GM23338 (cell line): Measurements from ENCODE around the gene KDM4C. TPM values are rescaled to one million over a fixed set of nuclear protein-coding genes. Genes with fewer than 3 reads are reported as not detected.
A peak's percentile ranks its signal among the peaks of the same experiment; 100 is the strongest.

ENCODE experiments used
- ATAC-seq: fragments of 200-7000 bp; cut with Tn5 transposase; 3 replicates; pipeline ENCODE4 v1.9.1; 2020
- DNase-seq: peaks from one replicate; pipeline ENCODE4 v3.0.0-alpha.2; 2015; ENCODE audit warnings: low spot score
- H2AFZ ChIP-seq: fragments of 200-600 bp; sonication (generic); 2 replicates; pipeline ENCODE4 v1.8.0; 2016; ENCODE audit warnings: antibody characterized with exemption, mild to moderate bottlenecking, moderate library complexity
- H3F3A ChIP-seq: fragments of 200-600 bp; sonication (generic); replicated peaks from 2 replicates; pipeline ENCODE4 v1.8.0; 2017; ENCODE audit warnings: antibody characterized with exemption, mixed run types, low read depth
- H3K27ac ChIP-seq: fragments of 200-600 bp; sonication (generic); 2 replicates; pipeline ENCODE4 v1.6.1; 2016; ENCODE audit warnings: low read depth
- H3K27me3 ChIP-seq: fragments of 200-600 bp; sonication (generic); 2 replicates; pipeline ENCODE4 v1.8.0; 2016; ENCODE audit warnings: mild to moderate bottlenecking, mixed run types, moderate library complexity; ENCODE audit not compliant: insufficient read depth
- H3K36me3 ChIP-seq: fragments of 200-600 bp; sonication (generic); 2 replicates; pipeline ENCODE4 v1.8.0; 2016; ENCODE audit warnings: mild to moderate bottlenecking; ENCODE audit not compliant: insufficient read depth
- H3K4me1 ChIP-seq: fragments of 200-600 bp; sonication (generic); 2 replicates; pipeline ENCODE4 v1.8.0; 2016; ENCODE audit warnings: mild to moderate bottlenecking, moderate library complexity; ENCODE audit not compliant: insufficient read depth
- H3K4me2 ChIP-seq: fragments of 200-600 bp; sonication (generic); 2 replicates; pipeline ENCODE4 v1.7.1; 2017; ENCODE audit warnings: mixed run types
- H3K4me3 ChIP-seq: fragments of 200-600 bp; sonication (generic); 2 replicates; pipeline ENCODE4 v1.6.1; 2016; ENCODE audit warnings: mixed run types
- H3K79me2 ChIP-seq: fragments of 200-600 bp; sonication (generic); replicated peaks from 2 replicates; pipeline ENCODE4 v1.8.0; 2017; ENCODE audit warnings: mild to moderate bottlenecking; ENCODE audit not compliant: insufficient read depth
- H3K9me2 ChIP-seq: fragments of 200-600 bp; sonication (generic); 2 replicates; pipeline ENCODE4 v1.8.0; 2017; ENCODE audit not compliant: insufficient read depth
- H4K20me1 ChIP-seq: fragments of 200-600 bp; sonication (generic); replicated peaks from 2 replicates; pipeline ENCODE4 v1.8.0; 2017; ENCODE audit warnings: mild to moderate bottlenecking; ENCODE audit not compliant: insufficient read depth
- H3K27ac Mint-ChIP-seq: 2 replicates; pipeline ENCODE4 v1.8.0; 2020; ENCODE audit warnings: inconsistent platforms, mild to moderate bottlenecking, moderate library complexity, mixed read lengths
- H3K27me3 Mint-ChIP-seq: 3 replicates; pipeline ENCODE4 v1.8.0; 2022; ENCODE audit warnings: low read depth, mild to moderate bottlenecking, moderate library complexity, mixed read lengths, inconsistent platforms; ENCODE audit not compliant: insufficient read depth, poor library complexity
- H3K36me3 Mint-ChIP-seq: 3 replicates; pipeline ENCODE4 v1.8.0; 2021; ENCODE audit warnings: low read depth, mild to moderate bottlenecking, inconsistent platforms, moderate library complexity, mixed read lengths
- H3K4me1 Mint-ChIP-seq: 3 replicates; pipeline ENCODE4 v1.8.0; 2020; ENCODE audit warnings: mild to moderate bottlenecking, inconsistent platforms, mixed read lengths
- H3K4me3 Mint-ChIP-seq: 3 replicates; pipeline ENCODE4 v1.8.0; 2021; ENCODE audit warnings: moderate library complexity, mild to moderate bottlenecking, inconsistent platforms, mixed read lengths
- H3K9me3 Mint-ChIP-seq: 3 replicates; pipeline ENCODE4 v1.8.0; 2020; ENCODE audit warnings: moderate library complexity, mild to moderate bottlenecking, inconsistent platforms, mixed read lengths
- EZH2 ChIP-seq: fragments of 200-600 bp; sonication (generic); IDR thresholded peaks from one replicate; pipeline ENCODE4 v1.8.0; 2017; ENCODE audit warnings: antibody characterized with exemption, mild to moderate bottlenecking, low read depth; ENCODE audit not compliant: unreplicated experiment
- EZH2phosphoT487 ChIP-seq: fragments of 200-600 bp; sonication (generic); IDR thresholded peaks from one replicate; pipeline ENCODE4 v1.8.1; 2018; ENCODE audit warnings: antibody characterized with exemption; ENCODE audit not compliant: unreplicated experiment
- NANOG ChIP-seq: IDR thresholded peaks from 2 replicates; pipeline ENCODE4 v1.6.1; 2016; ENCODE audit warnings: antibody characterized with exemption, borderline replicate concordance
- POLR2AphosphoS5 ChIP-seq: IDR thresholded peaks from 2 replicates; pipeline ENCODE4 v1.6.1; 2016; ENCODE audit warnings: antibody characterized with exemption, low read depth
- STAT1 ChIP-seq: IDR thresholded peaks from one replicate; pipeline ENCODE4 v1.6.1; 2016; ENCODE audit warnings: antibody characterized with exemption; ENCODE audit not compliant: unreplicated experiment
- ZNF331 ChIP-seq: fragments of 250-450 bp; sonication (Bioruptor Pico); IDR thresholded peaks from 2 replicates; pipeline ENCODE4 v1.5.0; 2020; ENCODE audit warnings: low read depth, mild to moderate bottlenecking, moderate library complexity
- polyA plus RNA-seq: library from polyadenylated mRNA; unstranded; fragments of >200 nt; fragmentation: Nextera tagmentation; extraction: Ambion mirVana; gene quantifications from 2 replicates; pipeline ENCODE4 v1.2.1, GENCODE V29; 2016
- total RNA-seq: library from RNA; depleted of rRNA; stranded (reverse); fragments of >200 nt; shearing (Covaris generic); gene quantifications from 2 replicates; pipeline ENCODE4 v1.2.3, GENCODE V29; 2014
- TF ChIP-seq, protein P1 (sequence below), 2 experiments: fragments of 200-600 bp in 1 of 2; sonication (generic) in 1 of 2; conservative IDR thresholded peaks; 2 replicates each; pipeline versions ENCODE4 v1.5.1 to v1.6.1; 2016 to 2017; ENCODE audit warnings: antibody characterized with exemption in 2 of 2, low read depth in 2 of 2, mild to moderate bottlenecking in 2 of 2, moderate library complexity in 1 of 2
- TF ChIP-seq, protein P2 (sequence below): IDR thresholded peaks from one replicate; pipeline ENCODE4 v1.6.1; 2018; ENCODE audit warnings: antibody characterized with exemption; ENCODE audit not compliant: unreplicated experiment

KDM4C gene
- total and polyA plus RNA-seq, 2 experiments from 2014 or later = 12.0 to 43.8 TPM

DNA sequence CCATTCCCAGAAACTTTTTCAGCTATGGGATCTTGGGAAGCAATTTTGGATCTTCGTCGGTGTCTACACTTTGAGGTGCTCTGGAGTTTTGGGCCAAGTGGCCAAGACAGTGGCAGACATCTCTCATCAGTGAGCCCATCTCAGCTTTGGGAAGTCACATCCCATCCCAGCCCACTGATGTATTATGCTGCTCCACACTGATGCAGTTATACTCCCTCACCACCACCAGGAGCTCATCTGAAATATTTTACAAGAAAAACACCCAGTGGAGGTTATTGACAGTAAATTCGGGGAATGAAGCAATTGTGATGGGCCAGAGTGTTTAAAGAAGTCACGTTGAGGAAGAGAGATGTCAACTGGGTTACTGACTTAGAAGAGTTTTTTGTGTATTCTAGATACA is 378.0 kb downstream of the KDM4C start (continued):
- TF ChIP-seq, protein P1, sequence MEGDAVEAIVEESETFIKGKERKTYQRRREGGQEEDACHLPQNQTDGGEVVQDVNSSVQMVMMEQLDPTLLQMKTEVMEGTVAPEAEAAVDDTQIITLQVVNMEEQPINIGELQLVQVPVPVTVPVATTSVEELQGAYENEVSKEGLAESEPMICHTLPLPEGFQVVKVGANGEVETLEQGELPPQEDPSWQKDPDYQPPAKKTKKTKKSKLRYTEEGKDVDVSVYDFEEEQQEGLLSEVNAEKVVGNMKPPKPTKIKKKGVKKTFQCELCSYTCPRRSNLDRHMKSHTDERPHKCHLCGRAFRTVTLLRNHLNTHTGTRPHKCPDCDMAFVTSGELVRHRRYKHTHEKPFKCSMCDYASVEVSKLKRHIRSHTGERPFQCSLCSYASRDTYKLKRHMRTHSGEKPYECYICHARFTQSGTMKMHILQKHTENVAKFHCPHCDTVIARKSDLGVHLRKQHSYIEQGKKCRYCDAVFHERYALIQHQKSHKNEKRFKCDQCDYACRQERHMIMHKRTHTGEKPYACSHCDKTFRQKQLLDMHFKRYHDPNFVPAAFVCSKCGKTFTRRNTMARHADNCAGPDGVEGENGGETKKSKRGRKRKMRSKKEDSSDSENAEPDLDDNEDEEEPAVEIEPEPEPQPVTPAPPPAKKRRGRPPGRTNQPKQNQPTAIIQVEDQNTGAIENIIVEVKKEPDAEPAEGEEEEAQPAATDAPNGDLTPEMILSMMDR (conservative IDR thresholded peaks at IDR 0.05; ENCODE audit: low read depth in 2 of 2) = peak in 1 of 2 experiments; percentile 22; a peak in 1 of 4 replicates

DNA sequence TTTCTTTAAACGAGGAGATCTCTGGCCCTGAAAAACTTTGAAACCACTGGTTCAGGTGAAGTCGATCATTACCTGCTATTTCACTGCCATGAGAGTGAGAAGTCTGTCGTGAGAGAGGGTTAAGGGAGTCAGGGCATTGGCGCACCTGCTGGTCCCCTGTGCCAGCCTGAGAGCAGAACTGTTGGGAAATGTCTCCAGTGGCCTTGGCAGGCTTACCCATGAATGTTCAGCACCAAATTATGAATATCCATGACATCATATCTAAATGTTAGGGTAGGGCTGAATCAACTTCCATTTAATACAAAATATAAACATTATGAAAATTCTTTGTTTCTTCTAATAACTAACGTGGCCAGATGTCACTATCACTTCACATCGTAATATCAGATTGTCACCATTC is 379.3 kb downstream of the KDM4C start:
- H3K27ac Mint-ChIP-seq = no peak overlapping the region
- DNase-seq = no peak
- H3K36me3 Mint-ChIP-seq = no peaks in the 10 kb centered on the region
- Histone ChIP-seq H3F3A (no peaks in the 10 kb centered on the region), H3K36me3 (no peaks in the 10 kb centered on the region), H3K9me2 (no peaks in the 10 kb centered on the region), H3K4me2 (no peak overlapping the region), H4K20me1 (no peaks in the 10 kb centered on the region), H2AFZ (no peak overlapping the region), H3K79me2 (no peaks in the 10 kb centered on the region), H3K4me1 (no peaks in the 10 kb centered on the region), H3K4me3 (no peak overlapping the region), H3K27ac (no peak overlapping the region), H3K27me3 (no peaks in the 10 kb centered on the region)
- H3K27me3 Mint-ChIP-seq = peaks cover 2% of the 10 kb centered on the region
- no peak for TF ChIP-seq STAT1
- TF ChIP-seq, protein P2, sequence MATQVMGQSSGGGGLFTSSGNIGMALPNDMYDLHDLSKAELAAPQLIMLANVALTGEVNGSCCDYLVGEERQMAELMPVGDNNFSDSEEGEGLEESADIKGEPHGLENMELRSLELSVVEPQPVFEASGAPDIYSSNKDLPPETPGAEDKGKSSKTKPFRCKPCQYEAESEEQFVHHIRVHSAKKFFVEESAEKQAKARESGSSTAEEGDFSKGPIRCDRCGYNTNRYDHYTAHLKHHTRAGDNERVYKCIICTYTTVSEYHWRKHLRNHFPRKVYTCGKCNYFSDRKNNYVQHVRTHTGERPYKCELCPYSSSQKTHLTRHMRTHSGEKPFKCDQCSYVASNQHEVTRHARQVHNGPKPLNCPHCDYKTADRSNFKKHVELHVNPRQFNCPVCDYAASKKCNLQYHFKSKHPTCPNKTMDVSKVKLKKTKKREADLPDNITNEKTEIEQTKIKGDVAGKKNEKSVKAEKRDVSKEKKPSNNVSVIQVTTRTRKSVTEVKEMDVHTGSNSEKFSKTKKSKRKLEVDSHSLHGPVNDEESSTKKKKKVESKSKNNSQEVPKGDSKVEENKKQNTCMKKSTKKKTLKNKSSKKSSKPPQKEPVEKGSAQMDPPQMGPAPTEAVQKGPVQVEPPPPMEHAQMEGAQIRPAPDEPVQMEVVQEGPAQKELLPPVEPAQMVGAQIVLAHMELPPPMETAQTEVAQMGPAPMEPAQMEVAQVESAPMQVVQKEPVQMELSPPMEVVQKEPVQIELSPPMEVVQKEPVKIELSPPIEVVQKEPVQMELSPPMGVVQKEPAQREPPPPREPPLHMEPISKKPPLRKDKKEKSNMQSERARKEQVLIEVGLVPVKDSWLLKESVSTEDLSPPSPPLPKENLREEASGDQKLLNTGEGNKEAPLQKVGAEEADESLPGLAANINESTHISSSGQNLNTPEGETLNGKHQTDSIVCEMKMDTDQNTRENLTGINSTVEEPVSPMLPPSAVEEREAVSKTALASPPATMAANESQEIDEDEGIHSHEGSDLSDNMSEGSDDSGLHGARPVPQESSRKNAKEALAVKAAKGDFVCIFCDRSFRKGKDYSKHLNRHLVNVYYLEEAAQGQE = no peak
- no peak for TF ChIP-seq EZH2phosphoT487
- TF ChIP-seq, protein P1 (conservative IDR thresholded peaks at IDR 0.05; ENCODE audit: low read depth in 2 of 2) = no peak
- no peak for TF ChIP-seq POLR2AphosphoS5
- no peak for TF ChIP-seq EZH2
- TF ChIP-seq ZNF331 (CRISPR knock-in tag) = no peak
- no peak for TF ChIP-seq NANOG
- H3K4me3 Mint-ChIP-seq = no peak overlapping the region
- H3K9me3 Mint-ChIP-seq = no peaks in the 10 kb centered on the region
- no peak for ATAC-seq
- no peaks in the 10 kb centered on the region for H3K4me1 Mint-ChIP-seq
